Esophagus squamous epithelium (tissue), 4 donors: ENCODE data around the gene SLC25A3.

Source experiments
- POLR2A ChIP-seq, 4 donors: fragments of 450-650 bp; IDR thresholded peaks; one replicate each; pipeline ENCODE4 v1.6.1; 2017; ENCODE audit warnings: antibody characterized with exemption in 4 of 4, mild to moderate bottlenecking in 4 of 4, moderate library complexity in 3 of 4
- TF ChIP-seq, protein P1 (sequence below), 6 experiments: fragments of 450-650 bp in 4 of 6; fragments of 200-600 bp in 2 of 6; sonication (generic) in 2 of 6; IDR thresholded peaks; one replicate each; pipeline ENCODE4 v1.5.1; 2016 to 2019; ENCODE audit warnings: antibody characterized with exemption in 6 of 6, mild to moderate bottlenecking in 4 of 6, moderate library complexity in 4 of 6

DNA sequence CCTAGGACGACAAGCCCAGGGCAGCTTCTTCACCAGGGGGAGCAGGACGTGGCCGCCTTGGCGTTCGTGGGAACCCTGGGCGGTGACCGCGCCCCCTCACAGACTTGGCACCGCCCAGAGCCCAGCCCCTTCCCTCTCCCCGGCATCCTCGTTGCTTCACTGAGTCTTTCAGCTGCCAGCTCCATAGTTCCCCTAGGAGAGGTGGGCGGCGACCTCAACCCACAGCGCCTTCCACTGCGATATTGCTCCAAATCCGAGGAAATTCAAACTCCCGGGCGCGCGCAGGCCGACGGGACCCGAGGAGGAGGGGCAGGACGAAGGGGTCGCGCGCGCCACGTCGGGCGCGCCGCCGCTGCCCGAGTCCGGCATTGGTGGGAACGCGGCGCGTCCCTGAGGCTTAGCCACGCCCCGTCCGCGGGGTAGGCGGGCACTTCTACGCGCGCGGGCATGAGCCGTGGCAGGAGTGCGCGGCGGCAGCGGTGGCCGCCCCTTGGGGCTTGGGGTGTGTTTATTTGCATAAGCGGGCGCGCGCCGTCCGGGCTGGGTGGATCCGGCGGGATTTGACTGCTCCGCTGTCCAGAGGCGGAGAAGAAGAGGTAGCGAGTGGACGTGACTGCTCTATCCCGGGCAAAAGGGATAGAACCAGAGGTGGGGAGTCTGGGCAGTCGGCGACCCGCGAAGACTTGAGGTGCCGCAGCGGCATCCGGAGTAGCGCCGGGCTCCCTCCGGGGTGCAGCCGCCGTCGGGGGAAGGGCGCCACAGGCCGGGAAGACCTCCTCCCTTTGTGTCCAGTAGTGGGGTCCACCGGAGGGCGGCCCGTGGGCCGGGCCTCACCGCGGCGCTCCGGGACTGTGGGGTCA is 51.5 kb downstream of the SLC25A3 start, which contains the start of the genes APAF1 and IKBIP:
- TF ChIP-seq POLR2A (IDR thresholded peaks at IDR 0.05): peak in 3 of 4 donors; percentile 54 to 88 (median 79)
- TF ChIP-seq, protein P1, sequence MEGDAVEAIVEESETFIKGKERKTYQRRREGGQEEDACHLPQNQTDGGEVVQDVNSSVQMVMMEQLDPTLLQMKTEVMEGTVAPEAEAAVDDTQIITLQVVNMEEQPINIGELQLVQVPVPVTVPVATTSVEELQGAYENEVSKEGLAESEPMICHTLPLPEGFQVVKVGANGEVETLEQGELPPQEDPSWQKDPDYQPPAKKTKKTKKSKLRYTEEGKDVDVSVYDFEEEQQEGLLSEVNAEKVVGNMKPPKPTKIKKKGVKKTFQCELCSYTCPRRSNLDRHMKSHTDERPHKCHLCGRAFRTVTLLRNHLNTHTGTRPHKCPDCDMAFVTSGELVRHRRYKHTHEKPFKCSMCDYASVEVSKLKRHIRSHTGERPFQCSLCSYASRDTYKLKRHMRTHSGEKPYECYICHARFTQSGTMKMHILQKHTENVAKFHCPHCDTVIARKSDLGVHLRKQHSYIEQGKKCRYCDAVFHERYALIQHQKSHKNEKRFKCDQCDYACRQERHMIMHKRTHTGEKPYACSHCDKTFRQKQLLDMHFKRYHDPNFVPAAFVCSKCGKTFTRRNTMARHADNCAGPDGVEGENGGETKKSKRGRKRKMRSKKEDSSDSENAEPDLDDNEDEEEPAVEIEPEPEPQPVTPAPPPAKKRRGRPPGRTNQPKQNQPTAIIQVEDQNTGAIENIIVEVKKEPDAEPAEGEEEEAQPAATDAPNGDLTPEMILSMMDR (IDR thresholded peaks at IDR 0.05): peak in 1 of 6 experiments; percentile 26
